ENCODE data around the gene FOSB.

Gene FOSB

DNA sequence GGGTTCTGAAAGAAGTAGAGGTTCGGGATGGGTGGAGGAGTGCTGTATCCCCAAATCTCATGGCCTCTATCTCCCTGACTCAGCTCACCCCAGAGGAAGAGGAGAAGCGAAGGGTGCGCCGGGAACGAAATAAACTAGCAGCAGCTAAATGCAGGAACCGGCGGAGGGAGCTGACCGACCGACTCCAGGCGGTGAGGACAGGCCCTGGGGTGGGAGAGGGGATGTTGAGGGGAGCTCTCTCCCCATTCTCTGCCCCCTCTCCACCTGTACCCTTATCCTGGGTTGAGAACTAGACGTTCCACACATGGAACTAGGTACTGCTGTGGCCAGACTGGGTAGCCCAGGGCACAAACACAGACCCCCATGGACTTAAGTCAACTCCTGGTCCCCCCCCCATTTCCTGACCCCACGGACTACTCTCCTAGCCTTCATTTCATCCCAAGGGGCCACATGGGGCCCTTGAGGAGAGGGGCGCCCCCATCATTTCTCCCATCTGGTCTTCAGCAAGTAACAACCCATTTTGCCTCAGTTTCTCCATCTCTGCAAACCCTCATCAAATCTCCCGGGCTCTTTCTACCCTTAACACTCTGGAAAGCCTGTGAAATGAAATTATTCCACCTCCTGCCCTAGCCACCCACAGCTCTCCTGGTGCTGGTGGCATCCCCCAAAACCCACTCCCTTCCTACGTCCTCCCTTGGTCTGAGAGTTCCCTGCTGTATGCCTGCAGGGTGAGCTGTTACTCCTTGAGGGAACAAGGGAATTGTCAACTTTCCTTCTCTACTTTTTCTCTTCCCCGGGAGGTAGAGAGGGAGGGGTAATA lies 3.5 kb downstream of the FOSB start:
- H3K4me3 ChIP-seq (replicated peaks in 1 of 2; ENCODE audit: low read depth in 2 of 2, low read length in 2 of 2): no peak overlapping the region
- TF ChIP-seq, protein P1, sequence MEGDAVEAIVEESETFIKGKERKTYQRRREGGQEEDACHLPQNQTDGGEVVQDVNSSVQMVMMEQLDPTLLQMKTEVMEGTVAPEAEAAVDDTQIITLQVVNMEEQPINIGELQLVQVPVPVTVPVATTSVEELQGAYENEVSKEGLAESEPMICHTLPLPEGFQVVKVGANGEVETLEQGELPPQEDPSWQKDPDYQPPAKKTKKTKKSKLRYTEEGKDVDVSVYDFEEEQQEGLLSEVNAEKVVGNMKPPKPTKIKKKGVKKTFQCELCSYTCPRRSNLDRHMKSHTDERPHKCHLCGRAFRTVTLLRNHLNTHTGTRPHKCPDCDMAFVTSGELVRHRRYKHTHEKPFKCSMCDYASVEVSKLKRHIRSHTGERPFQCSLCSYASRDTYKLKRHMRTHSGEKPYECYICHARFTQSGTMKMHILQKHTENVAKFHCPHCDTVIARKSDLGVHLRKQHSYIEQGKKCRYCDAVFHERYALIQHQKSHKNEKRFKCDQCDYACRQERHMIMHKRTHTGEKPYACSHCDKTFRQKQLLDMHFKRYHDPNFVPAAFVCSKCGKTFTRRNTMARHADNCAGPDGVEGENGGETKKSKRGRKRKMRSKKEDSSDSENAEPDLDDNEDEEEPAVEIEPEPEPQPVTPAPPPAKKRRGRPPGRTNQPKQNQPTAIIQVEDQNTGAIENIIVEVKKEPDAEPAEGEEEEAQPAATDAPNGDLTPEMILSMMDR (IDR thresholded peaks at IDR 0.05; ENCODE audit: low read depth, low read length): no peak
- peak in 1 of 2 donors; percentile 57 for DNase-seq (ENCODE audit: low read depth in 2 of 2)

DNA sequence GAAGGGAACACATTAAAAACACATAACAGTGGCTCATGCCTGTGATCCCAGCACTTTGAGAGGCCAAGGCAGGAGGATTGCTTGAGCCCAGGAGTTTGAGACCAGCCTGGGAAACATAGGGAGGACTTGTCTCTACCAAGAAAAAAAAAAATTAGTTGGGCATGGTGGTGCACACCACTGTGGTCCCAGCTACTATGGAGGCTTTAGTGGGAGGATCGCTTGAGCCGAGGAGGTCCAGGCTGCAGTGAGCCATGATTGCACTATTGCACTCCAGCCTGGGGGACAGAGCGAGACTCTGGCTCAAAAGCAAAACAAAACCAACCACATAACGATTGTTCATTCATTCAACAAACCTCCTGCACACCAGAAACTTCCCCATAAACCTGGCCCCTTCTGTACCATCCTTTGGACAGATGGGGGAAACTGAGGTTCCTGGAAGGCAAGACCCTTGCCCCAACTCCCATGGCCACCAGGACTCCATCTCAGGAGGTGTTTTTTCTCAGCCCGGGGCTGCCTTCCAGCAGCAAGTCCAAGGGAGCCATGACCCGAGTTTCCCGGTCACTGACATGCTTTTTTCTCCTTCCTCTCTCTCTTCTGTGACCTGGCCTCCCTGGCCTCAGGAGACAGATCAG lies 4.3 kb downstream of the FOSB start:
- peak in 1 of 2 donors; percentile 50 for DNase-seq (ENCODE audit: low read depth in 2 of 2)

DNA sequence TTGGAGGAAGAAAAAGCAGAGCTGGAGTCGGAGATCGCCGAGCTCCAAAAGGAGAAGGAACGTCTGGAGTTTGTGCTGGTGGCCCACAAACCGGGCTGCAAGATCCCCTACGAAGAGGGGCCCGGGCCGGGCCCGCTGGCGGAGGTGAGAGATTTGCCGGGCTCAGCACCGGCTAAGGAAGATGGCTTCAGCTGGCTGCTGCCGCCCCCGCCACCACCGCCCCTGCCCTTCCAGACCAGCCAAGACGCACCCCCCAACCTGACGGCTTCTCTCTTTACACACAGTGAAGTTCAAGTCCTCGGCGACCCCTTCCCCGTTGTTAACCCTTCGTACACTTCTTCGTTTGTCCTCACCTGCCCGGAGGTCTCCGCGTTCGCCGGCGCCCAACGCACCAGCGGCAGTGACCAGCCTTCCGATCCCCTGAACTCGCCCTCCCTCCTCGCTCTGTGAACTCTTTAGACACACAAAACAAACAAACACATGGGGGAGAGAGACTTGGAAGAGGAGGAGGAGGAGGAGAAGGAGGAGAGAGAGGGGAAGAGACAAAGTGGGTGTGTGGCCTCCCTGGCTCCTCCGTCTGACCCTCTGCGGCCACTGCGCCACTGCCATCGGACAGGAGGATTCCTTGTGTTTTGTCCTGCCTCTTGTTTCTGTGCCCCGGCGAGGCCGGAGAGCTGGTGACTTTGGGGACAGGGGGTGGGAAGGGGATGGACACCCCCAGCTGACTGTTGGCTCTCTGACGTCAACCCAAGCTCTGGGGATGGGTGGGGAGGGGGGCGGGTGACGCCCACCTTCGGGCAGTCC lies 5.0 kb downstream of the FOSB start:
- TF ChIP-seq, protein P1 (IDR thresholded peaks at IDR 0.05; ENCODE audit: low read depth, low read length): no peak
- DNase-seq (ENCODE audit: low read depth in 2 of 2): peak in 1 of 2 donors; percentile 57
- H3K4me3 ChIP-seq (replicated peaks in 1 of 2; ENCODE audit: low read depth in 2 of 2, low read length in 2 of 2): peak overlapping the region in 1 of 2 donors; percentile 24

More for the DNA sequence above, 4.3 kb downstream of the FOSB start:
- TF ChIP-seq, protein P1 (IDR thresholded peaks at IDR 0.05; ENCODE audit: low read depth, low read length): no peak
- peak overlapping the region in 1 of 2 donors; percentile 24 for H3K4me3 ChIP-seq (replicated peaks in 1 of 2; ENCODE audit: low read depth in 2 of 2, low read length in 2 of 2)

DNA sequence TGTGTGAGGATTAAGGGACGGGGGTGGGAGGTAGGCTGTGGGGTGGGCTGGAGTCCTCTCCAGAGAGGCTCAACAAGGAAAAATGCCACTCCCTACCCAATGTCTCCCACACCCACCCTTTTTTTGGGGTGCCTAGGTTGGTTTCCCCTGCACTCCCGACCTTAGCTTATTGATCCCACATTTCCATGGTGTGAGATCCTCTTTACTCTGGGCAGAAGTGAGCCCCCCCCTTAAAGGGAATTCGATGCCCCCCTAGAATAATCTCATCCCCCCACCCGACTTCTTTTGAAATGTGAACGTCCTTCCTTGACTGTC lies 5.5 kb downstream of the FOSB start:
- H3K4me3 ChIP-seq (replicated peaks in 1 of 2; ENCODE audit: low read depth in 2 of 2, low read length in 2 of 2): no peak overlapping the region
- DNase-seq (ENCODE audit: low read depth in 2 of 2): no peak
- TF ChIP-seq, protein P1 (IDR thresholded peaks at IDR 0.05; ENCODE audit: low read depth, low read length): no peak

DNA sequence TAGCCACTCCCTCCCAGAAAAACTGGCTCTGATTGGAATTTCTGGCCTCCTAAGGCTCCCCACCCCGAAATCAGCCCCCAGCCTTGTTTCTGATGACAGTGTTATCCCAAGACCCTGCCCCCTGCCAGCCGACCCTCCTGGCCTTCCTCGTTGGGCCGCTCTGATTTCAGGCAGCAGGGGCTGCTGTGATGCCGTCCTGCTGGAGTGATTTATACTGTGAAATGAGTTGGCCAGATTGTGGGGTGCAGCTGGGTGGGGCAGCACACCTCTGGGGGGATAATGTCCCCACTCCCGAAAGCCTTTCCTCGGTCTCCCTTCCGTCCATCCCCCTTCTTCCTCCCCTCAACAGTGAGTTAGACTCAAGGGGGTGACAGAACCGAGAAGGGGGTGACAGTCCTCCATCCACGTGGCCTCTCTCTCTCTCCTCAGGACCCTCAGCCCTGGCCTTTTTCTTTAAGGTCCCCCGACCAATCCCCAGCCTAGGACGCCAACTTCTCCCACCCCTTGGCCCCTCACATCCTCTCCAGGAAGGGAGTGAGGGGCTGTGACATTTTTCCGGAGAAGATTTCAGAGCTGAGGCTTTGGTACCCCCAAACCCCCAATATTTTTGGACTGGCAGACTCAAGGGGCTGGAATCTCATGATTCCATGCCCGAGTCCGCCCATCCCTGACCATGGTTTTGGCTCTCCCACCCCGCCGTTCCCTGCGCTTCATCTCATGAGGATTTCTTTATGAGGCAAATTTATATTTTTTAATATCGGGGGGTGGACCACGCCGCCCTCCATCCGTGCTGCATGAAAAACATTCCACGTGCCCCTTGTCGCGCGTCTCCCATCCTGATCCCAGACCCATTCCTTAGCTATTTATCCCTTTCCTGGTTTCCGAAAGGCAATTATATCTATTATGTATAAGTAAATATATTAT lies 6.1 kb downstream of the FOSB start:
- TF ChIP-seq, protein P1 (IDR thresholded peaks at IDR 0.05; ENCODE audit: low read depth, low read length): no peak
- H3K4me3 ChIP-seq (replicated peaks in 1 of 2; ENCODE audit: low read depth in 2 of 2, low read length in 2 of 2): no peak overlapping the region
- DNase-seq (ENCODE audit: low read depth in 2 of 2): peak in 1 of 2 donors; percentile 56
